H1 (cell line): ENCODE measurements around the gene KIAA1671. TPM values are rescaled to one million over a fixed set of nuclear protein-coding genes. Genes with fewer than 3 reads are reported as not detected.

ENCODE experiments used
- CTCF ChIA-PET: fragments of 300-600 bp; sonication (Branson Sonifier 250); formaldehyde crosslinking; loops from one replicate; lab custom pipeline; 2021; ENCODE audit not compliant: partially characterized antibody; lab: Charles Lee
- POLR2A ChIA-PET: fragments of 300-600 bp; sonication (Branson Sonifier 250); formaldehyde crosslinking; loops from one replicate; lab custom pipeline; 2021; ENCODE audit warnings: inconsistent platforms; ENCODE audit not compliant: partially characterized antibody; lab: Charles Lee
- DNase-seq, 2 experiments: peaks; one replicate each; pipeline versions ENCODE4 v3.0.0 to v3.0.0-alpha.2; 2010 to 2022; ENCODE audit warnings: low spot score in 2 of 2, low read depth in 1 of 2, mixed read lengths in 1 of 2
- FAIRE-seq: peaks from 2 replicates; lab custom pipeline; 2011; peaks lifted over from hg19 to GRCh38; lab: Jason Lieb, UNC
- H2AFZ ChIP-seq: 2 replicates; pipeline ENCODE4 v1.8.1; 2012; ENCODE audit warnings: low read length, inconsistent platforms
- H2AK5ac ChIP-seq: 2 replicates; pipeline ENCODE4 v1.6.1; 2013; ENCODE audit warnings: low read depth, low read length
- H2BK120ac ChIP-seq: replicated peaks from 2 replicates; pipeline ENCODE3; 2013; ENCODE audit warnings: low read depth, low read length, inconsistent platforms
- H2BK12ac ChIP-seq: 2 replicates; pipeline ENCODE4 v1.6.1; 2013; ENCODE audit warnings: low read depth, low read length
- H2BK15ac ChIP-seq: 2 replicates; pipeline ENCODE4 v1.6.1; 2013; ENCODE audit warnings: low read length
- H2BK20ac ChIP-seq: 2 replicates; pipeline ENCODE4 v1.6.1; 2013; ENCODE audit warnings: low read length
- H2BK5ac ChIP-seq: 2 replicates; pipeline ENCODE4 v1.6.1; 2013; ENCODE audit warnings: low read depth, low read length
- H3K14ac ChIP-seq: 2 replicates; pipeline ENCODE4 v1.6.1; 2013; ENCODE audit warnings: inconsistent platforms; ENCODE audit not compliant: insufficient read length
- H3K18ac ChIP-seq: 2 replicates; pipeline ENCODE4 v1.6.1; 2013; ENCODE audit warnings: low read length; ENCODE audit errors: extremely low read depth
- H3K23ac ChIP-seq: 2 replicates; pipeline ENCODE4 v1.6.1; 2013; ENCODE audit warnings: inconsistent platforms; ENCODE audit not compliant: insufficient read length
- H3K23me2 ChIP-seq: 2 replicates; pipeline ENCODE4 v1.6.1; 2013; ENCODE audit warnings: low read depth, low read length
- H3K27ac ChIP-seq: 2 replicates; pipeline ENCODE4 v1.6.1; 2011; ENCODE audit warnings: low read depth, low read length, inconsistent platforms
- H3K27me3 ChIP-seq, 4 experiments: replicated peaks in 1 of 4; 1 replicate in 1 of 4; 2 replicates in 3 of 4; pipeline versions ENCODE4 v1.6.1 to v1.8.1; 2011 to 2013; ENCODE audit warnings: low read length in 3 of 4, mild to moderate bottlenecking in 3 of 4, inconsistent platforms in 2 of 4, mixed read lengths in 2 of 4, moderate library complexity in 1 of 4; ENCODE audit not compliant: control insufficient read depth in 3 of 4, insufficient read depth in 3 of 4; ENCODE audit errors: extremely low read depth in 1 of 4
- H3K36me3 ChIP-seq, 4 experiments: 2 replicates each; pipeline versions ENCODE4 v1.6.1 to v1.8.1; 2011 to 2013; ENCODE audit warnings: mild to moderate bottlenecking in 4 of 4, low read length in 3 of 4, moderate library complexity in 2 of 4, control low read depth in 1 of 4, inconsistent platforms in 1 of 4; ENCODE audit not compliant: insufficient read depth in 4 of 4, control insufficient read depth in 2 of 4
- H3K4ac ChIP-seq: replicated peaks from 2 replicates; pipeline ENCODE3; 2013; ENCODE audit warnings: low read length, low read depth, mixed read lengths, inconsistent platforms; ENCODE audit not compliant: insufficient read length
- H3K4me1 ChIP-seq, 4 experiments: replicated peaks in 1 of 4; 1 replicate in 1 of 4; 2 replicates in 3 of 4; pipeline versions ENCODE4 v1.6.1 to v1.8.1; 2011 to 2013; ENCODE audit warnings: low read length in 3 of 4, inconsistent platforms in 2 of 4, mixed read lengths in 1 of 4; ENCODE audit not compliant: insufficient read depth in 4 of 4, control insufficient read depth in 3 of 4
- H3K4me2 ChIP-seq, 2 experiments: 2 replicates each; pipeline versions ENCODE4 v1.6.1 to v1.8.1; 2011 to 2013; ENCODE audit warnings: low read depth in 2 of 2, low read length in 2 of 2, control low read depth in 1 of 2, inconsistent platforms in 1 of 2, mild to moderate bottlenecking in 1 of 2; ENCODE audit not compliant: insufficient read depth in 1 of 2
- H3K4me3 ChIP-seq, 4 experiments: fragments of 200-600, 300-600 bp in 1 of 4; sonication (generic), shearing (Covaris generic), sonication (Bioruptor Twin) in 1 of 4; 2 replicates each; pipeline versions ENCODE4 v1.5.1 to v1.8.1; 2011 to 2016; ENCODE audit warnings: low read length in 4 of 4, low read depth in 3 of 4, control low read depth in 2 of 4, inconsistent platforms in 2 of 4, mild to moderate bottlenecking in 2 of 4, mixed read lengths in 1 of 4, moderate library complexity in 1 of 4; ENCODE audit not compliant: insufficient read depth in 2 of 4; ENCODE audit errors: extremely low read depth in 1 of 4
- H3K56ac ChIP-seq: replicated peaks from 2 replicates; pipeline ENCODE3; 2013; ENCODE audit warnings: low read depth, mild to moderate bottlenecking, mixed read lengths, low read length, inconsistent platforms; ENCODE audit not compliant: insufficient read length
- H3K79me1 ChIP-seq: 2 replicates; pipeline ENCODE4 v1.6.1; 2013; ENCODE audit warnings: low read depth, low read length, control low read depth
- H3K79me2 ChIP-seq, 2 experiments: 2 replicates each; pipeline versions ENCODE4 v1.6.1 to v1.8.1; 2012 to 2013; ENCODE audit warnings: low read length in 2 of 2, mild to moderate bottlenecking in 2 of 2, inconsistent platforms in 1 of 2; ENCODE audit not compliant: insufficient read depth in 2 of 2, control insufficient read depth in 1 of 2
- H3K9ac ChIP-seq, 4 experiments: replicated peaks in 1 of 4; 1 replicate in 1 of 4; 2 replicates in 3 of 4; pipeline versions ENCODE4 v1.6.1 to v1.8.1; 2011 to 2013; ENCODE audit warnings: low read depth in 3 of 4, low read length in 3 of 4, control low read depth in 2 of 4, mild to moderate bottlenecking in 2 of 4, moderate library complexity in 2 of 4, inconsistent platforms in 1 of 4; ENCODE audit errors: extremely low read depth in 1 of 4
- H3K9me3 ChIP-seq, 2 experiments: 2 replicates each; pipeline versions ENCODE4 v1.6.1 to v1.8.1; 2012 to 2013; ENCODE audit warnings: mild to moderate bottlenecking in 2 of 2, moderate library complexity in 2 of 2, control low read depth in 1 of 2, inconsistent platforms in 1 of 2, low read depth in 1 of 2, low read length in 1 of 2, mixed read lengths in 1 of 2; ENCODE audit not compliant: insufficient read depth in 2 of 2
- H4K20me1 ChIP-seq, 2 experiments: replicated peaks in 1 of 2; 2 replicates each; pipeline versions ENCODE3 to v1.8.1; 2011 to 2013; ENCODE audit warnings: inconsistent platforms in 2 of 2, low read length in 2 of 2, mild to moderate bottlenecking in 1 of 2; ENCODE audit not compliant: insufficient read depth in 2 of 2, control insufficient read depth in 1 of 2
- H4K5ac ChIP-seq: 2 replicates; pipeline ENCODE4 v1.6.1; 2013; ENCODE audit warnings: low read length, low read depth, mixed read lengths, inconsistent platforms; ENCODE audit not compliant: insufficient read length
- H4K8ac ChIP-seq: 2 replicates; pipeline ENCODE4 v1.8.0; 2013; ENCODE audit warnings: mild to moderate bottlenecking, moderate library complexity, low read length, inconsistent platforms; ENCODE audit not compliant: insufficient read depth; ENCODE audit errors: extremely low read depth
- H4K91ac ChIP-seq: replicated peaks from 2 replicates; pipeline ENCODE3; 2013; ENCODE audit warnings: low read length, mixed read lengths, inconsistent platforms; ENCODE audit not compliant: insufficient read length
- CREB1 ChIP-seq: IDR thresholded peaks from 2 replicates; pipeline ENCODE4 v1.6.1; 2012; ENCODE audit warnings: inconsistent platforms
- JUN ChIP-seq: IDR thresholded peaks from 2 replicates; pipeline ENCODE4 v1.6.1; 2011; ENCODE audit warnings: low read depth, mild to moderate bottlenecking, improper control_type of control experiment, low read length
- MAFK ChIP-seq: IDR thresholded peaks from 2 replicates; pipeline ENCODE4 v1.6.1; 2012; ENCODE audit warnings: low read depth, mild to moderate bottlenecking, improper control_type of control experiment, low read length
- NANOG ChIP-seq: IDR thresholded peaks from 2 replicates; pipeline ENCODE4 v1.6.1; 2011; ENCODE audit warnings: low read length, low read depth, mild to moderate bottlenecking, inconsistent platforms; ENCODE audit not compliant: insufficient read depth, poor library complexity, severe bottlenecking
- SIRT6 ChIP-seq: IDR thresholded peaks from one replicate; pipeline ENCODE4 v1.7.1; 2012; ENCODE audit warnings: low read length, inconsistent platforms
- SRF ChIP-seq: IDR thresholded peaks from 2 replicates; pipeline ENCODE4 v1.6.1; 2011; ENCODE audit warnings: mild to moderate bottlenecking, low read depth, low read length, moderate library complexity
- TEAD4 ChIP-seq: IDR thresholded peaks from 2 replicates; pipeline ENCODE4 v1.6.1; 2012; ENCODE audit warnings: low read depth, low read length, inconsistent platforms, mixed read lengths
- YY1 ChIP-seq: IDR thresholded peaks from 2 replicates; pipeline ENCODE4 v1.6.1; 2011; ENCODE audit warnings: low read depth, mild to moderate bottlenecking, low read length
- WGBS, 2 experiments: shearing (Covaris generic) in 1 of 2; methylation state at CpG; one replicate each; pipeline versions ENCODE4 v1.1.6 to v1.1.7; 2013 to 2015; ENCODE audit warnings: low lambda C conversion rate in 2 of 2, mixed read lengths in 2 of 2, inconsistent platforms in 1 of 2, low coverage in 1 of 2, missing lambda C conversion rate in 1 of 2; ENCODE audit not compliant: insufficient replicate concordance in 2 of 2, insufficient coverage in 1 of 2, insufficient read length in 1 of 2; ENCODE audit errors: extremely low coverage in 1 of 2, missing lambda C conversion rate in 1 of 2; 5-methylcytosine and 5-hydroxymethylcytosine counted together
- polyA plus RNA-seq, 7 experiments: library from polyadenylated mRNA; depleted of rRNA in 3 of 7; stranded (reverse) in 5 of 7; unstranded in 2 of 7; fragments of >200 nt in 5 of 7; fragments of 200-250 nt in 2 of 7; gene quantifications; 1 replicate in 5 of 7; 2 replicates in 1 of 7; 4 replicates in 1 of 7; pipeline versions ENCODE4 v1.2.1 to v1.2.3, GENCODE V29; 2011 to 2013; ENCODE audit warnings: missing spikeins in 2 of 7, mixed read lengths in 2 of 7
- total RNA-seq: library from RNA; stranded (reverse); fragmentation: NEBNext Ultra II Directional; extraction: Animal tissue kit (Norgen Biotek cat#: 25700); gene quantifications from 2 replicates; pipeline ENCODE4 v1.2.1, GENCODE V29; 2021
- TF ChIP-seq, protein P1 (sequence below): IDR thresholded peaks from 2 replicates; pipeline ENCODE4 v1.6.1; 2011; ENCODE audit warnings: low read length, improper control_type of control experiment
- TF ChIP-seq, protein P2 (sequence below): IDR thresholded peaks from 2 replicates; pipeline ENCODE4 v1.6.1; 2011; ENCODE audit warnings: low read depth, mild to moderate bottlenecking, low read length; ENCODE audit not compliant: insufficient read depth
- TF ChIP-seq, protein P3 (sequence below): IDR thresholded peaks from 2 replicates; pipeline ENCODE4 v1.6.1; 2012; ENCODE audit warnings: inconsistent platforms

KIAA1671 gene
- total and polyA plus RNA-seq, 2 of the 8 experiments (the other 6 are each of a cell fraction or from before 2014, with no cell fraction given): 6.4 to 23.9 TPM

DNA sequence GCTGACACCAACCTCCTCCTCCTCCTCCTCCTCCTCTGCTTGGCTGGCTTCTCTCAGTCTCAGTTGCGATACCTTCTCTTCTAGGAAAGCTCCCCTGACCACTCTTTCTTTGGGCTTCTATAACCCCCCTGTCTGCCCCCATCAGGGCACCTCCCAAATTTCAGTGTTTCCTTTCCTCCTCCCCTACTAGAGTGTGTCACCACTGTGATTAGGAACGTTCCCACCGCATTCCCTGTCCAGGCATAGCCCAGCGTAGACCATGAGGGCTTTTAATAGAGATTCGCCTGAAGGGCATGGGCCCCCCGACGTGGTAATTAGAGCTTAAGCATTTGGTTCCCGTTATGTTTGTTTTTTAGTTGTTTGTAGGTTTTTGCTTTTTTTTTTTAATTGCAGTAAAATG lies 65.5 kb downstream of the KIAA1671 start:
- H2BK120ac ChIP-seq: no peak overlapping the region
- 83% methylated on average over 8 of the region's 8 CpGs; no CpG with 5 or more reads in 1 of the 2 experiments for WGBS, 2 experiments
- no peak overlapping the region for H2AFZ ChIP-seq
- H2BK12ac ChIP-seq: no peak overlapping the region
- H3K27ac ChIP-seq: no peak overlapping the region
- no peak for DNase-seq
- no peaks in the 10 kb centered on the region; the same call in 1 of the 2 replicates for H3K23me2 ChIP-seq
- peaks cover 0 to 5% (median 1%) of the 10 kb centered on the region in 4 experiments; a peak in 4 of 7 replicates for H3K4me1 ChIP-seq
- H4K5ac ChIP-seq: no peak overlapping the region
- H3K23ac ChIP-seq: no peak overlapping the region
- no peak overlapping the region for H2BK15ac ChIP-seq
- H2BK20ac ChIP-seq: no peak overlapping the region
- no peak overlapping the region for H3K9ac ChIP-seq
- H3K56ac ChIP-seq: no peak overlapping the region
- CTCF ChIA-PET: no interaction called here
- no peak overlapping the region for H3K4ac ChIP-seq
- peaks cover 0 to 6% (median 0%) of the 10 kb centered on the region in 4 experiments; a peak in 1 of 8 replicates for H3K36me3 ChIP-seq
- H4K8ac ChIP-seq: no peak overlapping the region
- H3K79me1 ChIP-seq: no peaks in the 10 kb centered on the region; the same call in 1 of the 2 replicates
- peaks cover 0 to 2% of the 10 kb centered on the region in 2 experiments for H4K20me1 ChIP-seq
- H3K9me3 ChIP-seq: no peaks in the 10 kb centered on the region
- no peak overlapping the region for H3K14ac ChIP-seq
- no peak overlapping the region for H2BK5ac ChIP-seq
- no peak overlapping the region for H2AK5ac ChIP-seq
- H3K27me3 ChIP-seq: no peaks in the 10 kb centered on the region
- POLR2A ChIA-PET: no interaction called here
- H3K4me2 ChIP-seq: no peak overlapping the region
- H3K4me3 ChIP-seq: no peak overlapping the region
- FAIRE-seq: no peak
- no peak overlapping the region for H3K18ac ChIP-seq
- H3K79me2 ChIP-seq: no peaks in the 10 kb centered on the region
- H4K91ac ChIP-seq: no peak overlapping the region
- TF ChIP-seq CREB1 (no peak), NANOG (no peak), SRF (no peak), YY1 (no peak), MAFK (no peak), SIRT6 (no peak), JUN (no peak), TEAD4 (no peak)
- TF ChIP-seq, protein P1, sequence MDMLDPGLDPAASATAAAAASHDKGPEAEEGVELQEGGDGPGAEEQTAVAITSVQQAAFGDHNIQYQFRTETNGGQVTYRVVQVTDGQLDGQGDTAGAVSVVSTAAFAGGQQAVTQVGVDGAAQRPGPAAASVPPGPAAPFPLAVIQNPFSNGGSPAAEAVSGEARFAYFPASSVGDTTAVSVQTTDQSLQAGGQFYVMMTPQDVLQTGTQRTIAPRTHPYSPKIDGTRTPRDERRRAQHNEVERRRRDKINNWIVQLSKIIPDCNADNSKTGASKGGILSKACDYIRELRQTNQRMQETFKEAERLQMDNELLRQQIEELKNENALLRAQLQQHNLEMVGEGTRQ: no peak
- TF ChIP-seq, protein P2, sequence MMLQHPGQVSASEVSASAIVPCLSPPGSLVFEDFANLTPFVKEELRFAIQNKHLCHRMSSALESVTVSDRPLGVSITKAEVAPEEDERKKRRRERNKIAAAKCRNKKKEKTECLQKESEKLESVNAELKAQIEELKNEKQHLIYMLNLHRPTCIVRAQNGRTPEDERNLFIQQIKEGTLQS: no peak
- TF ChIP-seq, protein P3, sequence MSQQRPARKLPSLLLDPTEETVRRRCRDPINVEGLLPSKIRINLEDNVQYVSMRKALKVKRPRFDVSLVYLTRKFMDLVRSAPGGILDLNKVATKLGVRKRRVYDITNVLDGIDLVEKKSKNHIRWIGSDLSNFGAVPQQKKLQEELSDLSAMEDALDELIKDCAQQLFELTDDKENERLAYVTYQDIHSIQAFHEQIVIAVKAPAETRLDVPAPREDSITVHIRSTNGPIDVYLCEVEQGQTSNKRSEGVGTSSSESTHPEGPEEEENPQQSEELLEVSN: no peak
